Vagina (tissue), 2 donors: ENCODE measurements around the gene SYNPO.

ENCODE experiments used
- POLR2A ChIP-seq, 2 donors: fragments of 450-650 bp; IDR thresholded peaks; one replicate each; pipeline ENCODE4 v1.6.1; 2017; ENCODE audit warnings: antibody characterized with exemption in 2 of 2, mild to moderate bottlenecking in 2 of 2, moderate library complexity in 2 of 2
- POLR2AphosphoS5 ChIP-seq, 2 donors: sonication (generic); formaldehyde crosslinking; IDR thresholded peaks; one replicate each; pipeline ENCODE4 v1.9.0; 2017; ENCODE audit warnings: antibody characterized with exemption in 2 of 2, mild to moderate bottlenecking in 2 of 2, low read depth in 1 of 2; ENCODE audit not compliant: insufficient read depth in 1 of 2
- TF ChIP-seq, protein P1 (sequence below), 3 experiments: fragments of 450-650 bp in 2 of 3; fragments of 200-600 bp in 1 of 3; sonication (generic) in 1 of 3; IDR thresholded peaks; one replicate each; pipeline ENCODE4 v1.5.1; 2017 to 2019; ENCODE audit warnings: antibody characterized with exemption in 3 of 3, mild to moderate bottlenecking in 2 of 3, moderate library complexity in 2 of 3

DNA sequence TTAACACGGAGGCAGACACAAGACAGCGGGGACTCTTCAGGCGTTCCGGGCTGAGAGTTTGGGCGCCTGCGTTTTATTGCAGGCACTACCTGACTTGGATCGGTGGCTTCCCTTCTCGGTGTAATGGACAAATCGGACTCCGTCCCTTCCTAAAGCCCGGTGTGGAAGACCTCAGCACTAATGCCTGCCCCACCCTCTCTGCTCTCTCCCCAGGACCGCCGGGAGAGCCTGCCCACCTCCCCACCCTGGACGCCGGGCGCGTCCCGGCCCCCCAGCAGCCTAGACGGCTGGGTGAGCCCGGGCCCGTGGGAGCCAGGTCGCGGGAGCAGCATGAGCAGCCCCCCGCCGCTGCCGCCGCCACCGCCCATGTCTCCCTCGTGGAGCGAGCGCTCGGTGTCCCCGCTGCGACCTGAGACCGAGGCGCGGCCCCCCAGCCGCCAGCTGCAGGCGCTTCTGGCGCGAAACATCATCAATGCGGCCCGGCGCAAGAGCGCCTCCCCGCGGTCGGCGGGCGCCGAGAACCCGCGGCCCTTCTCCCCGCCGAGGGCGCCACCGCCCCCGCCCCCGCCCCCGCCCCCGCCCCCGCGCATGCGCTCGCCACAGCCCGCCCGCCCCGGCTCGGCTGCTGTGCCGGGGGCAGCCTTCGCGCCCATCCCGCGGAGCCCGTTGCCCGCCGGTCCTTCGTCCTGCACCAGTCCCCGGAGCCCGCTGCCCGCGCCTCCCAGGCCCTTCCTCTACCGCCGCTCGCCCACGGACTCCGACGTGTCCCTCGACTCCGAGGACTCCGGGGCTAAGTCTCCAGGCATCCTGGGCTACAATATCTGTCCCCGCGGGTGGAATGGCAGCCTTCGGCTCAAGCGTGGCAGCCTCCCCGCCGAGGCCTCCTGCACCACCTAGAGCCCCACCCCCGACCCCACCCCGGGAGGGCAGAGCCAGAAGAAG, 16.0 kb downstream of the SYNPO start:
- TF ChIP-seq, protein P1, sequence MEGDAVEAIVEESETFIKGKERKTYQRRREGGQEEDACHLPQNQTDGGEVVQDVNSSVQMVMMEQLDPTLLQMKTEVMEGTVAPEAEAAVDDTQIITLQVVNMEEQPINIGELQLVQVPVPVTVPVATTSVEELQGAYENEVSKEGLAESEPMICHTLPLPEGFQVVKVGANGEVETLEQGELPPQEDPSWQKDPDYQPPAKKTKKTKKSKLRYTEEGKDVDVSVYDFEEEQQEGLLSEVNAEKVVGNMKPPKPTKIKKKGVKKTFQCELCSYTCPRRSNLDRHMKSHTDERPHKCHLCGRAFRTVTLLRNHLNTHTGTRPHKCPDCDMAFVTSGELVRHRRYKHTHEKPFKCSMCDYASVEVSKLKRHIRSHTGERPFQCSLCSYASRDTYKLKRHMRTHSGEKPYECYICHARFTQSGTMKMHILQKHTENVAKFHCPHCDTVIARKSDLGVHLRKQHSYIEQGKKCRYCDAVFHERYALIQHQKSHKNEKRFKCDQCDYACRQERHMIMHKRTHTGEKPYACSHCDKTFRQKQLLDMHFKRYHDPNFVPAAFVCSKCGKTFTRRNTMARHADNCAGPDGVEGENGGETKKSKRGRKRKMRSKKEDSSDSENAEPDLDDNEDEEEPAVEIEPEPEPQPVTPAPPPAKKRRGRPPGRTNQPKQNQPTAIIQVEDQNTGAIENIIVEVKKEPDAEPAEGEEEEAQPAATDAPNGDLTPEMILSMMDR (IDR thresholded peaks at IDR 0.05): peak in 2 of 3 experiments; percentile 60 to 82
- TF ChIP-seq POLR2AphosphoS5 (IDR thresholded peaks at IDR 0.05; ENCODE audit: insufficient read depth in 1 of 2, low read depth in 1 of 2) (peak in 1 of 2 donors; percentile 55), POLR2A (IDR thresholded peaks at IDR 0.05) (no peak)
